CD14-positive monocyte (primary cell): ENCODE measurements around the gene CFTR. TPM values are rescaled to one million over a fixed set of nuclear protein-coding genes. Genes with fewer than 3 reads are reported as not detected.

Experiments used
- DNase-seq, 3 donors: peaks; one replicate each; pipeline ENCODE4 v3.0.0-alpha.2; 2011 to 2022
- H2AFZ ChIP-seq: 2 replicates; pipeline ENCODE4 v1.6.0; 2012; ENCODE audit warnings: mild to moderate bottlenecking, low read depth, low read length, inconsistent platforms; ENCODE audit not compliant: insufficient read depth, poor library complexity, severe bottlenecking
- H3K27ac ChIP-seq, 2 donors: 1 replicate in 1 of 2; 2 replicates in 1 of 2; pipeline ENCODE4 v1.5.1; 2012 to 2013; ENCODE audit warnings: low read length in 2 of 2, control low read depth in 1 of 2, inconsistent platforms in 1 of 2, low read depth in 1 of 2, mild to moderate bottlenecking in 1 of 2
- H3K27me3 ChIP-seq, 2 donors: one replicate each; pipeline versions ENCODE4 v1.6.0 to v1.6.1; 2011 to 2013; ENCODE audit warnings: low read length in 2 of 2; ENCODE audit not compliant: control insufficient read depth in 2 of 2, insufficient read depth in 2 of 2
- H3K36me3 ChIP-seq, 2 donors: replicated peaks in 1 of 2; 1 replicate in 1 of 2; 2 replicates in 1 of 2; pipeline versions ENCODE4 v1.5.1 to v1.6.1; 2012 to 2013; ENCODE audit warnings: low read length in 2 of 2, control low read depth in 1 of 2, inconsistent platforms in 1 of 2, mild to moderate bottlenecking in 1 of 2; ENCODE audit not compliant: insufficient read depth in 2 of 2, control insufficient read depth in 1 of 2
- H3K4me1 ChIP-seq, 2 donors: 1 replicate in 1 of 2; 2 replicates in 1 of 2; pipeline versions ENCODE4 v1.5.1 to v1.6.1; 2012 to 2013; ENCODE audit warnings: low read length in 2 of 2, control low read depth in 1 of 2, inconsistent platforms in 1 of 2, mild to moderate bottlenecking in 1 of 2, moderate library complexity in 1 of 2; ENCODE audit not compliant: insufficient read depth in 2 of 2, control insufficient read depth in 1 of 2
- H3K4me2 ChIP-seq: replicated peaks from 2 replicates; pipeline ENCODE3; 2012; ENCODE audit warnings: low read length, moderate library complexity, mild to moderate bottlenecking; ENCODE audit not compliant: poor library complexity, severe bottlenecking; ENCODE audit errors: extremely low read depth
- H3K4me3 ChIP-seq, 3 experiments: fragments of 200-600 bp in 1 of 3; sonication (generic) in 1 of 3; replicated peaks in 1 of 3; 1 replicate in 2 of 3; 2 replicates in 1 of 3; pipeline ENCODE4 v1.5.1; 2011 to 2013; ENCODE audit warnings: low read length in 3 of 3, mild to moderate bottlenecking in 3 of 3, control low read depth in 2 of 3, low read depth in 2 of 3, inconsistent platforms in 1 of 3, moderate library complexity in 1 of 3
- H3K79me2 ChIP-seq: 2 replicates; pipeline ENCODE4 v1.6.0; 2012; ENCODE audit warnings: mild to moderate bottlenecking, control low read depth, inconsistent platforms, low read length, moderate library complexity; ENCODE audit not compliant: insufficient read depth
- H3K9ac ChIP-seq: 2 replicates; pipeline ENCODE4 v1.6.0; 2017; ENCODE audit warnings: low read length, mild to moderate bottlenecking; ENCODE audit not compliant: insufficient read depth, poor library complexity, severe bottlenecking
- H3K9me3 ChIP-seq, 2 donors: replicated peaks in 1 of 2; 1 replicate in 1 of 2; 2 replicates in 1 of 2; pipeline versions ENCODE4 v1.5.1 to v1.6.1; 2012 to 2013; ENCODE audit warnings: low read length in 2 of 2, control low read depth in 1 of 2; ENCODE audit not compliant: control insufficient read depth in 1 of 2, insufficient read depth in 1 of 2
- H4K20me1 ChIP-seq: 2 replicates; pipeline ENCODE4 v1.6.0; 2012; ENCODE audit warnings: mild to moderate bottlenecking, low read length, control low read depth, moderate library complexity; ENCODE audit not compliant: insufficient read depth
- H3K27ac Mint-ChIP-seq, 7 donors: one replicate each; pipeline ENCODE4 v1.8.0; 2020; ENCODE audit warnings: mild to moderate bottlenecking in 7 of 7, mixed read lengths in 7 of 7, moderate library complexity in 6 of 7, inconsistent platforms in 2 of 7
- H3K27me3 Mint-ChIP-seq, 3 donors: one replicate each; pipeline ENCODE4 v1.8.0; 2021 to 2022; ENCODE audit warnings: low read depth in 3 of 3, mild to moderate bottlenecking in 3 of 3, mixed read lengths in 3 of 3, moderate library complexity in 3 of 3, inconsistent platforms in 1 of 3
- H3K36me3 Mint-ChIP-seq, 2 donors: one replicate each; pipeline ENCODE4 v1.8.0; 2020; ENCODE audit warnings: mixed read lengths in 2 of 2, inconsistent platforms in 1 of 2, mild to moderate bottlenecking in 1 of 2
- H3K4me1 Mint-ChIP-seq: one replicate; pipeline ENCODE4 v1.8.0; 2020; ENCODE audit warnings: mild to moderate bottlenecking, mixed read lengths
- H3K4me3 Mint-ChIP-seq, 2 donors: one replicate each; pipeline ENCODE4 v1.8.0; 2020; ENCODE audit warnings: mild to moderate bottlenecking in 2 of 2, mixed read lengths in 2 of 2, moderate library complexity in 1 of 2
- H3K9me3 Mint-ChIP-seq, 7 donors: one replicate each; pipeline ENCODE4 v1.8.0; 2020 to 2022; ENCODE audit warnings: mixed read lengths in 7 of 7, mild to moderate bottlenecking in 6 of 7, moderate library complexity in 6 of 7, inconsistent platforms in 2 of 7
- CTCF ChIP-seq: fragments of 200-600 bp; IDR thresholded peaks from one replicate; pipeline ENCODE4 v1.8.0; 2022; ENCODE audit warnings: antibody characterized with exemption, mild to moderate bottlenecking
- WGBS: methylation state at CpG from one replicate; pipeline ENCODE4 v1.1.5; 2013; ENCODE audit warnings: missing lambda C conversion rate; ENCODE audit not compliant: insufficient coverage; 5-methylcytosine and 5-hydroxymethylcytosine counted together
- intact Hi-C, 2 donors: fragments of 100-400 bp; cut with micrococcal nuclease; formaldehyde crosslinking; loops; one replicate each; pipeline versions ENCODE4 v1.15.0 to v1.15.1; 2023
- polyA plus RNA-seq, 3 donors: library from polyadenylated mRNA; depleted of rRNA in 1 of 3; unstranded in 2 of 3; stranded (reverse) in 1 of 3; fragments of 300-500 nt in 2 of 3; fragments of >200 nt in 1 of 3; fragmentation: Illumina TruSeq in 2 of 3; gene quantifications; 1 replicate in 2 of 3; 2 replicates in 1 of 3; pipeline ENCODE4 v1.2.3, GENCODE V29; 2012 to 2021

CFTR gene
- polyA plus RNA-seq, 3 donors, result not detected

GRCh38 chr7:117567781-117568180 is 88.0 kb downstream of the CFTR start:
- Histone ChIP-seq H3K4me1 (no peaks in the 10 kb centered on the region), H3K27me3 (no peaks in the 10 kb centered on the region), H3K27ac (no peak overlapping the region), H3K4me3 (no peak overlapping the region), H3K9ac (no peak overlapping the region), H4K20me1 (no peaks in the 10 kb centered on the region), H3K36me3 (no peaks in the 10 kb centered on the region), H3K4me2 (no peak overlapping the region), H3K79me2 (no peaks in the 10 kb centered on the region), H3K9me3 (no peaks in the 10 kb centered on the region), H2AFZ (no peak overlapping the region)
- Mint-ChIP-seq H3K36me3 (no peaks in the 10 kb centered on the region), H3K4me3 (no peak overlapping the region), H3K9me3 (no peaks in the 10 kb centered on the region), H3K27ac (no peak overlapping the region), H3K4me1 (no peaks in the 10 kb centered on the region), H3K27me3 (no peaks in the 10 kb centered on the region)
- DNase-seq, result no peak
- intact Hi-C loops, result no loop called here
- WGBS, result 83% methylated on average over 1 of the region's 1 CpG
- TF ChIP-seq CTCF, result no peak

DNA sequence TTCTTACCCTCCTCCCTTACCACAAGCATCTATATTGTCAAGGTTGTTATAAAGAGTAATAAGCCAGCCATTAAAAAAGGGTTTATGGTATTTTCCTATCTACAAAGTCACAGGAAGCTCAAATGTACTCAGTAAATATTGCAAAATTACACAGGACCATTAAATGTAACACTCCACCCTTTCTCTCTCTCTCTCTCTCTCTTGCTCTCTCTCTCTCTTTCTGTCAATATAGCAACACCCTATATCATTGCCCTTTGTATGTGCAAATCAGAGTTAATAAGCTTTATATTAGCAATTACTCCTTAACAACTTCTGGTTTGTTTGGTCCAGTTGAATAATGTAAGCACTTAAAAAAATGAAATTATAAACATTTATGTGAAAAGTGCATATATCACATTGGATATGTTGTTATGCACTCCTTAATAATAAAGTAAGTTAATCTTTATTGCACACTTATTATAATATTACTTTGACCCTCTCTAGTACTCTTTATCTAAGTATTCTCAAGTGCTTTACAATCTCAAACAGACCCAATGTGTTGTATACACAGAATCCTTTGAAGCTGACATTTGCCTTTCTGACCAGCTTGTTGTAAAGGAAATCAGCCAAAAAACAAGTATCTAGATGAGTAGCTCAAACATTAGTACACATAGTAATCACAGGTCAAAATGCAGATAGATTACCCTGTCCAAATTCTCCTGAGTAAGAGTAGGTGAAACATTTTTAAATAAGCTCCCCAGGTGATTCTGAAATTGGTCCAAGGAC is 93.2 kb downstream of the CFTR start:
- no peaks in the 10 kb centered on the region for H3K36me3 ChIP-seq
- no peaks in the 10 kb centered on the region for H3K27me3 ChIP-seq
- no peaks in the 10 kb centered on the region for H3K4me1 ChIP-seq
- TF ChIP-seq CTCF, result no peak
- no peak overlapping the region for H3K27ac ChIP-seq
- H3K4me3 Mint-ChIP-seq, result no peak overlapping the region
- H3K4me3 ChIP-seq, result no peak overlapping the region
- H3K27me3 Mint-ChIP-seq, result no peaks in the 10 kb centered on the region
- H3K4me2 ChIP-seq, result no peak overlapping the region
- no peak overlapping the region for H3K27ac Mint-ChIP-seq
- intact Hi-C loops, result no loop called here
- H3K9me3 ChIP-seq, result no peaks in the 10 kb centered on the region
- no peaks in the 10 kb centered on the region for H3K79me2 ChIP-seq
- no peaks in the 10 kb centered on the region for H4K20me1 ChIP-seq
- DNase-seq, result no peak
- no peaks in the 10 kb centered on the region for H3K9me3 Mint-ChIP-seq
- H3K9ac ChIP-seq, result no peak overlapping the region
- no peaks in the 10 kb centered on the region for H3K4me1 Mint-ChIP-seq
- H2AFZ ChIP-seq, result no peak overlapping the region
- no peaks in the 10 kb centered on the region for H3K36me3 Mint-ChIP-seq
